AML-193 (cell line): Measurements from ENCODE around the gene ISYNA1.

ENCODE experiments used
- DNase-seq, 2 experiments: peaks; one replicate each; lab custom pipeline; 2025; lab: John Stamatoyannopoulos, UW

The ISYNA1 gene

GRCh38 chr19:18467978-18468377 lies 30.0 kb upstream of the ISYNA1 start:
- DNase-seq, result no peak

GRCh38 chr19:18466354-18466753 lies 28.4 kb upstream of the ISYNA1 start:
- DNase-seq, result no peak

- no peak for DNase-seq
These were observed 28.0 kb upstream of the ISYNA1 start for GRCh38 chr19:18465964-18466339.

- no peak for DNase-seq
These were observed 27.5 kb upstream of the ISYNA1 start for GRCh38 chr19:18465214-18465963.

- no peak for DNase-seq
These were observed 26.7 kb upstream of the ISYNA1 start for GRCh38 chr19:18464646-18465045.

DNA sequence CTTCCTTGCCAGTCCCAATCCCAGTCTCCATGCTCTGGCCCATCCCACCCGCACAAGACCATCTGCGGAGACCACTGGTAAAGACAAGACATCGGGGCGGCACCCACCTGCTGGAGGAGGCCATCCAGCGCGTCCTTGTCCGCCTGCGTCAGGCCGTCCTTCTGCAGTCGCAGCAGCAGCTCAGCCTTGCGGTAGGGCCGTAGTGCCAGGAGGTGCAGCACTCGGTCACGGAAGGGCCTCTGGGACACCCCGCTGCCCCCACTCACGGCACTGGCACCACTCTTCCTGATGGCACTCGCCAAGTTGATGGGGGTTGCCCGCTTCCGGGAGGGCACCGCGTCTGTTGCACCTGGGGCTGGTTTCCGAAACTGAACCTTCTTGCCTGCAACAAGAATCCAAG lies 23.5 kb upstream of the ISYNA1 start:
- DNase-seq, result no peak

- no peak for DNase-seq
These were observed 23.0 kb upstream of the ISYNA1 start for GRCh38 chr19:18460900-18461299.

- DNase-seq, result no peak
These were observed 19.8 kb upstream of the ISYNA1 start for GRCh38 chr19:18457483-18458331.

- DNase-seq, result no peak
These were observed 19.0 kb upstream of the ISYNA1 start for GRCh38 chr19:18456974-18457373.

- DNase-seq, result no peak
These were observed 18.3 kb upstream of the ISYNA1 start for GRCh38 chr19:18456279-18456678.

- DNase-seq, result no peak
These were observed 15.5 kb upstream of the ISYNA1 start for GRCh38 chr19:18453269-18454024.

GRCh38 chr19:18452386-18452785 lies 14.5 kb upstream of the ISYNA1 start:
- DNase-seq, result no peak

DNA sequence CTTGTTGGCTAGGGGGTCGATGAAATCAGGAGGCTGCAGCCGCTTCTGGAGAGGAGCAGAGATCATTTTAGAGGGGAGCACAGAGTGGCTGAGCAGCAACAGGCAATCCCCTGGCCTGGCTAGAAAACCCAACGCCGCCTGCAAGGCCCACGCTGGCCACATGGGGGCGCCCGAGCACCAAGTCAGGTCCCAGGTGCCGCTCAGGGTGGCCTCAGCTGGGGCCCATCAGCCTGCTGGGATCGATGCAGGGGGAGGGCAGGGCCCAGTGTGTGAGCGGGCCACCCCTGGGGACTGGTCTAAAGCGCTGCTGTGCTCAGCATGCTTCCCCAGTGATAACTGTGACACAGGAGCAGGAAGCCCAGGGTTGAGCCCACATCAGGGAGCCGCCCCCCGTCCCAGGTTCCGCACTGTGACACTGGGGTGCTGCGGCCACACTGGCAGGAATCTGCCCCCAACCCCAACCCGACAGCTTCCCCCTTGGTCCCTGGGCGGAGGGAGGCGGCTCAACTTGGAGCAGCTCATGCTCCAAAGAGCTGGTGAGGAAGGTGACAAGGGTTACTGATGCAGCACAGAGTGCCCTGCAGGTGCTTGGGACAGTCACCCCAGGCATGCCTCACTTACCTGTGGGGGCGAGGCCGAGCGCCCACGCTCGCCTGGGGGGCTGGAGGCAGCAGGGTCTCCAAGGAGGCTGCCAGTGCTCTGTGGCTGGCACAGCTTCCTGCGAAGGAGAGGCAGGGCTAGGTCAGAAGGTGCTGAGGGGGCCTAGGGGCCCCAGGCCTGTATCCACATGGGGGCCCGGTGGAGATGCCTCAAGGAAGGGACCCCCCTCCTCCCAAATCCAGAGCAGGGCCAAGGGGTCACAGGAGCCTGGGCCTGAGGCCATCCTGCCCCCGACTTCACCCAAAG lies 13.3 kb upstream of the ISYNA1 start:
- peak; percentile 38 to 39 for DNase-seq

GRCh38 chr19:18450021-18450930 lies 12.3 kb upstream of the ISYNA1 start:
- DNase-seq, result no peak

DNA sequence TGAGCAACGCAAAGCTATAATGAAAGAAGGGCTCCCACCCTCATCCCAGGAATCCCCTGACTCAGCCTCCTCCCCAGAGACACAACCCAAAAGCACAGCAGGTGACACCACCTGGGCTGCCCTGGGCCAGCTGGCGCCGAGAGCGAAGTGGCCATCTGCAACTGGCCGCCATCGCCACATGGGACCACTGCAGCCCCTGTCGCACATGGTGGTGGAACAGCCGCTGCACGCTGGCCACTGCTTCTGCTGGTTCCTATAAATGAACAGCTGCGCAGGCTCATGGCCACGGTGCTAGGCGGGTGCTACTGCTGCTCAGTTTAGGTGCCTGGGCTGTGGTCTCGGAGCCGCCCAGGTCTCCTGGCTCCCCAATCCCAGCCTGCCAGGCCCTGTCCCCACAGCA lies 11.6 kb upstream of the ISYNA1 start:
- no peak for DNase-seq

DNA sequence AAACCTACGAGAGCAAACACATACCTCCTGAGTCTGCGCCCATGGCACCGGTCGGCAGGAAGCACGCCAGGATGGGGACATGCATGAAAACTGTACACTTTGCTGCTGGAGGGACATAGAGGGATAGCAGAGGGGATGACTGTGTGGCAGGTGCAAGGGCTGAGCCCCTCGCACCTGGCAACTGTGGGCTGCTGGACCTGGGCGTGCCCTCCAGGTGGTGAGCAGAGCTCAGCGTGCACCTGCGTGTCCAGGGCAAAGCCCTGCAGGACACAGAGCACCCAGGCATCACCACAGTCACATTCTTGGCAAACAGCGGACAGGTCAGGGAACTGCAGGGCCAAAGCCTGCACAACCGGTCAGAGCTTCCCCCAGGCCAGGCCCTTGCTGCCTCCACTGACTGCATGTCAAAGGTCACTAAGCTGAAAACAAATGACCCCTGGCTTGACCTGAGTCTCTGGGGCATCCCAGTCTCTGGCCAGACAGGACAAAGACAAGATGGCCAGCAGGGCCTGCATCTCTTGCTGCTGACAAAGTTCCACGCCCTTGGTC lies 9.0 kb upstream of the ISYNA1 start:
- no peak for DNase-seq

GRCh38 chr19:18446145-18446810 lies 8.3 kb upstream of the ISYNA1 start:
- no peak for DNase-seq

GRCh38 chr19:18445262-18445948 lies 7.5 kb upstream of the ISYNA1 start:
- DNase-seq, result no peak

DNA sequence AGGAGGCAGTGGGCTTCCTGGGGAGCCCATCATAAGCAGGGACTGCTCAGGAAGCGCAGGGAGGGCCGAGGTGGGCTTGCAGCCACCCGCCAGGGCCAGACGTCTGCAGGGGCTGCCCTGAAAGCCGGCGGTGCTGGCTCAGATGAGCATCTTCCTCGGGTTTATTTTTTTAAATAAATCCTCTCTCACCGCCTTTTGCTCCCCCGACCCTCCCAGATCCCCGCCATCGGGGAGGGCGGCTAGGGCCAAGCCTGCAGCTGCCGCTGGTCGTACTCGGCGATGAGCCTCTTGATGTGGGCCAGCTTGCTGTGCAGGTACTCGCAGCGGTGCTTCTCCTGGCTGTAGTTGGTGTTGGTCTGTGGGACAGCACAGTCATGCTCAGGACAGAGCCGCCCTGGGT lies 6.6 kb upstream of the ISYNA1 start:
- no peak for DNase-seq
